ENCODE results near the gene FGF21. TPM values are rescaled to one million over a fixed set of nuclear protein-coding genes. Genes with fewer than 3 reads are reported as not detected.

Gene FGF21
- polyA plus RNA-seq, 1 of the 3 experiments (the other 2 are of a cell fraction), result not detected

- no peak overlapping the region for H3K9ac ChIP-seq
- H3K79me2 ChIP-seq (ENCODE audit: insufficient read depth), result no peaks in the 10 kb centered on the region
- H4K20me1 ChIP-seq (ENCODE audit: insufficient read depth), result no peaks in the 10 kb centered on the region
- CTCF ChIA-PET, result interaction anchor here (1.0 to 1.5 kb wide), 2 partner anchors 30 to 106 kb away, joined by 3 to 5 read pairs; partner anchors contain the start of gene CA11
- no peak overlapping the region for H2AFZ ChIP-seq (ENCODE audit: low read depth)
- no peak for DNase-seq
- peaks cover 0 to 7% of the 10 kb centered on the region in 2 experiments; a peak in 1 of 4 replicates for H3K4me1 ChIP-seq (ENCODE audit: control insufficient read depth in 1 of 2, insufficient read depth in 2 of 2, low read depth in 1 of 2, low read length in 1 of 2)
- H3K36me3 ChIP-seq (replicated peaks in 1 of 2; ENCODE audit: control insufficient read depth in 1 of 2, insufficient read depth in 2 of 2, low read length in 1 of 2), result no peaks in the 10 kb centered on the region
- peak overlapping the region; percentile 71 for H3K4me2 ChIP-seq
- peaks cover 6% of the 10 kb centered on the region; the same call in 1 of the 2 replicates for H3K27me3 ChIP-seq (ENCODE audit: insufficient read depth)
- no peaks in the 10 kb centered on the region for H3K9me3 ChIP-seq
- no peaks in the 10 kb centered on the region for H3K9me2 ChIP-seq
- H3K4me3 ChIP-seq (ENCODE audit: low read depth in 2 of 2, low read length in 1 of 2), result peak overlapping the region; percentile 35 to 46; a peak in 3 of 4 replicates
- 97% methylated on average over 19 of the region's 20 CpGs for WGBS (ENCODE audit: low lambda C conversion rate)
- no peaks in the 10 kb centered on the region for H3F3A ChIP-seq (replicated peaks; ENCODE audit: insufficient read depth)
- TF ChIP-seq EZH2phosphoT487 (IDR thresholded peaks at IDR 0.05; ENCODE audit: borderline replicate concordance, low read depth), result no peak
- no peak for TF ChIP-seq RCOR1 (IDR thresholded peaks at IDR 0.05; ENCODE audit: low read length)
- no peak for TF ChIP-seq CTCF (IDR thresholded peaks at IDR 0.05)
- TF ChIP-seq SMC3 (IDR thresholded peaks at IDR 0.05; ENCODE audit: low read depth, low read length), result no peak
- no peak for TF ChIP-seq RAD21 (IDR thresholded peaks at IDR 0.05; ENCODE audit: low read length)
- no peak for TF ChIP-seq REST (IDR thresholded peaks at IDR 0.05; ENCODE audit: low read depth, low read length)
- TF ChIP-seq NRF1 (IDR thresholded peaks at IDR 0.05; ENCODE audit: low read depth, low read length), result no peak
- TF ChIP-seq USF2 (IDR thresholded peaks at IDR 0.05; ENCODE audit: borderline replicate concordance, low read depth, low read length), result no peak
- TF ChIP-seq USF1 (IDR thresholded peaks at IDR 0.05; ENCODE audit: borderline replicate concordance, low read depth), result no peak
- TF ChIP-seq FOXM1 (IDR thresholded peaks at IDR 0.05; ENCODE audit: low read depth), result no peak
- TF ChIP-seq RXRA (IDR thresholded peaks at IDR 0.05; ENCODE audit: borderline replicate concordance, low read depth), result no peak
- no peak for TF ChIP-seq EP300 (IDR thresholded peaks at IDR 0.05; ENCODE audit: borderline replicate concordance in 1 of 2, low read depth in 1 of 2, low read length in 1 of 2)
- no peak for TF ChIP-seq MAX (IDR thresholded peaks at IDR 0.05; ENCODE audit: low read depth)
- TF ChIP-seq MEF2A (IDR thresholded peaks at IDR 0.05; ENCODE audit: borderline replicate concordance, low read depth), result no peak
- TF ChIP-seq GABPA (IDR thresholded peaks at IDR 0.05; ENCODE audit: low read depth), result no peak
- no peak for TF ChIP-seq ZBTB33 (IDR thresholded peaks at IDR 0.05; ENCODE audit: borderline replicate concordance, low read depth)
- no peak for TF ChIP-seq FOSL2 (IDR thresholded peaks at IDR 0.05; ENCODE audit: borderline replicate concordance, low read depth)
- H3K27ac ChIP-seq (ENCODE audit: low read depth in 2 of 2, low read length in 1 of 2), result no peak overlapping the region
- POLR2A ChIA-PET, result interaction anchor here (0.7 kb wide), 1 partner anchor 31 kb away, joined by 3 read pairs; no protein-coding TSS in a partner anchor
Measured at GRCh38 chr19:48751845-48752495, 3.4 kb upstream of the FGF21 start.

All from SK-N-SH (cell line).